K562 (cell line): ENCODE results near the gene NUBPL. TPM values are rescaled to one million over a fixed set of nuclear protein-coding genes. Genes with fewer than 3 reads are reported as not detected.
"Not testable (repeated sequence)": the region's sequence is repeated elsewhere in the genome, so short reads cannot be mapped to it uniquely, and the experiment has no call there.

Experiments
- ATAC-seq: fragments of 200-7000 bp; cut with Tn5 transposase; 3 replicates; pipeline ENCODE4 v1.9.1; 2020; ENCODE audit warnings: moderate library complexity
- BruUV-seq: library from RNA; stranded (reverse); fragments of 400-500 nt; replicated peaks from 2 replicates; lab custom pipeline; 2021; lab: Mats Ljungman, UMichigan
- CTCF ChIA-PET: fragments of 300-600 bp; formaldehyde crosslinking; extraction: SDS; loops from one replicate; lab custom pipeline; 2021; ENCODE audit warnings: low intra/inter-chr PET ratio; lab: Yijun Ruan, JAX
- POLR2A ChIA-PET: fragments of 300-600, 350-650 bp; sonication (Branson Sonifier 250); formaldehyde crosslinking; extraction: SDS; loops from one replicate; lab custom pipeline; 2021; ENCODE audit warnings: antibody characterized with exemption, inconsistent platforms; lab: Yijun Ruan, JAX
- DNase-seq, 4 experiments: peaks; one replicate each; pipeline versions ENCODE4 v3.0.0 to v3.0.0-alpha.2; 2011 to 2018; ENCODE audit warnings: low spot score in 3 of 4, mixed read lengths in 3 of 4; ENCODE audit errors: extremely low read depth in 1 of 4
- FAIRE-seq: peaks from 2 replicates; lab custom pipeline; 2011; peaks lifted over from hg19 to GRCh38; lab: Jason Lieb, UNC
- H2AFZ ChIP-seq: 2 replicates; pipeline ENCODE4 v1.6.0; 2011; ENCODE audit warnings: low read depth, low read length, control low read depth, inconsistent platforms
- H3K27ac ChIP-seq: fragments of 200-600 bp; 3 replicates; pipeline ENCODE4 v1.8.0; 2011; ENCODE audit warnings: low read depth, mild to moderate bottlenecking, control low read depth, inconsistent platforms, low read length, moderate library complexity, mixed read lengths; ENCODE audit errors: extremely low read depth
- H3K27me3 ChIP-seq, 2 experiments: fragments of 300-600 bp in 1 of 2; 2 replicates in 1 of 2; 3 replicates in 1 of 2; pipeline versions ENCODE4 v1.6.0 to v1.8.0; 2011; ENCODE audit warnings: inconsistent platforms in 2 of 2, low read length in 2 of 2, mild to moderate bottlenecking in 1 of 2, mixed read lengths in 1 of 2, moderate library complexity in 1 of 2; ENCODE audit not compliant: control insufficient read depth in 2 of 2, insufficient read depth in 2 of 2
- H3K36me3 ChIP-seq: fragments of 300-600 bp; 3 replicates; pipeline ENCODE4 v1.8.0; 2011; ENCODE audit warnings: mild to moderate bottlenecking, low read length, inconsistent platforms; ENCODE audit not compliant: control insufficient read depth, insufficient read depth
- H3K4me1 ChIP-seq, 2 experiments: fragments of 200-600 bp in 1 of 2; replicated peaks in 1 of 2; 2 replicates in 1 of 2; 3 replicates in 1 of 2; pipeline versions ENCODE4 v1.5.1 to v1.8.0; 2011; ENCODE audit warnings: inconsistent platforms in 2 of 2, low read length in 2 of 2, mild to moderate bottlenecking in 1 of 2, mixed read lengths in 1 of 2, moderate library complexity in 1 of 2; ENCODE audit not compliant: control insufficient read depth in 2 of 2, insufficient read depth in 2 of 2
- H3K4me2 ChIP-seq: 2 replicates; pipeline ENCODE4 v1.6.1; 2011; ENCODE audit warnings: low read length, control low read depth, inconsistent platforms, mixed read lengths; ENCODE audit not compliant: insufficient read depth
- H3K4me3 ChIP-seq: fragments of 200-600 bp; sonication (generic), shearing (Covaris generic); 2 replicates; pipeline ENCODE4 v1.5.1; 2016; ENCODE audit warnings: control low read depth, inconsistent platforms
- H3K79me2 ChIP-seq: fragments of 200-600 bp; 3 replicates; pipeline ENCODE4 v1.8.0; 2011; ENCODE audit warnings: low read length, inconsistent platforms; ENCODE audit not compliant: control insufficient read depth, insufficient read depth
- H3K9ac ChIP-seq, 2 experiments: 2 replicates each; pipeline versions ENCODE4 v1.6.0 to v1.6.1; 2011; ENCODE audit warnings: low read depth in 2 of 2, low read length in 2 of 2, control low read depth in 1 of 2, inconsistent platforms in 1 of 2, mild to moderate bottlenecking in 1 of 2, mixed read lengths in 1 of 2; ENCODE audit not compliant: insufficient read depth in 1 of 2
- H3K9me1 ChIP-seq: one replicate; pipeline ENCODE4 v1.6.0; 2011; ENCODE audit warnings: inconsistent platforms, mild to moderate bottlenecking, low read length, moderate library complexity; ENCODE audit not compliant: control insufficient read depth, insufficient read depth
- H3K9me3 ChIP-seq: replicated peaks from 2 replicates; pipeline ENCODE4 v1.5.1; 2011; ENCODE audit warnings: low read depth, low read length, inconsistent platforms; ENCODE audit not compliant: control insufficient read depth, insufficient read depth
- H4K20me1 ChIP-seq: replicated peaks from 2 replicates; pipeline ENCODE4 v1.6.1; 2011; ENCODE audit warnings: low read length, inconsistent platforms, mixed read lengths; ENCODE audit not compliant: control insufficient read depth, insufficient read depth
- C11orf30 ChIP-seq: fragments of 450-650 bp; IDR thresholded peaks from 2 replicates; pipeline ENCODE4 v1.6.1; 2016; ENCODE audit warnings: low read depth, mild to moderate bottlenecking
- ETV6 ChIP-seq, 3 experiments: fragments of 150-350 bp in 1 of 3; sonication (generic) in 1 of 3; formaldehyde crosslinking in 1 of 3; IDR thresholded peaks; 2 replicates each; pipeline versions ENCODE4 v1.6.1 to v1.8.0; 2014 to 2022; ENCODE audit warnings: borderline replicate concordance in 2 of 3, low read depth in 2 of 3, antibody characterized with exemption in 1 of 3, low read length in 1 of 3, mild to moderate bottlenecking in 1 of 3, missing genetic modification reagents in 1 of 3
- MAFF ChIP-seq: IDR thresholded peaks from 2 replicates; pipeline ENCODE4 v1.6.1; 2012; ENCODE audit warnings: low read length, improper control_type of control experiment
- NFE2 ChIP-seq: IDR thresholded peaks from 2 replicates; pipeline ENCODE4 v1.6.1; 2014; ENCODE audit warnings: antibody characterized with exemption, low read depth
- RFX1 ChIP-seq: fragments of 450-650 bp; IDR thresholded peaks from 2 replicates; pipeline ENCODE4 v1.6.1; 2016; ENCODE audit warnings: mild to moderate bottlenecking, moderate library complexity
- TRIM24 ChIP-seq, 2 experiments: fragments of 450-650 bp; IDR thresholded peaks; 2 replicates each; pipeline ENCODE4 v1.6.1; 2016
- ZKSCAN1 ChIP-seq: fragments of 150-350 bp; IDR thresholded peaks from 2 replicates; pipeline ENCODE4 v1.6.1; 2016; ENCODE audit warnings: low read depth, low read length
- ZKSCAN3 ChIP-seq: fragments of 250-450 bp; sonication (Bioruptor Pico); IDR thresholded peaks from 2 replicates; pipeline ENCODE4 v1.4.0; 2020
- WGBS: fragments of 100-300 bp; shearing (Covaris generic); methylation state at CpG from one replicate; pipeline ENCODE4 v1.1.6; 2016; ENCODE audit warnings: low coverage, mixed read lengths; ENCODE audit not compliant: insufficient coverage; ENCODE audit errors: missing lambda C conversion rate; 5-methylcytosine and 5-hydroxymethylcytosine counted together
- in situ Hi-C: fragments of 300-500 bp; cut with MboI; formaldehyde crosslinking; loops from 4 replicates; pipeline ENCODE4 v1.15.0; 2018; ENCODE audit warnings: inconsistent platforms, mixed read lengths
- intact Hi-C: fragments of 100-400 bp; cut with micrococcal nuclease; formaldehyde crosslinking; loops from 2 replicates; pipeline ENCODE4 v1.14.2; 2022
- polyA plus RNA-seq, 8 experiments: library from polyadenylated mRNA; depleted of rRNA in 4 of 8; stranded (reverse) in 5 of 8; unstranded in 3 of 8; fragments of >200 nt; fragmentation: Nextera tagmentation in 2 of 8; fragmentation: Illumina TruSeq in 1 of 8; extraction: Ambion mirVana in 2 of 8; extraction: Trizol in 1 of 8; gene quantifications; 2 replicates each; pipeline versions ENCODE4 v1.2.1 to v1.2.3, GENCODE V29; 2011 to 2014; ENCODE audit warnings: inconsistent platforms in 1 of 8, missing spikeins in 1 of 8
- total RNA-seq, 7 experiments: library from RNA; depleted of rRNA in 6 of 7; stranded (reverse); fragments of >200 nt in 6 of 7; fragmentation: Illumina TruSeq in 2 of 7; extraction: Trizol in 2 of 7; gene quantifications; 2 replicates each; pipeline versions ENCODE4 v1.2.1 to v1.2.3, GENCODE V29; 2011 to 2021; ENCODE audit warnings: low replicate concordance in 1 of 7

The NUBPL gene
- total and polyA plus RNA-seq, 9 of the 15 experiments (the other 6 are each of a cell fraction or from before 2014, with no cell fraction given): 3.2 to 8.7 (median 6.1) TPM

DNA sequence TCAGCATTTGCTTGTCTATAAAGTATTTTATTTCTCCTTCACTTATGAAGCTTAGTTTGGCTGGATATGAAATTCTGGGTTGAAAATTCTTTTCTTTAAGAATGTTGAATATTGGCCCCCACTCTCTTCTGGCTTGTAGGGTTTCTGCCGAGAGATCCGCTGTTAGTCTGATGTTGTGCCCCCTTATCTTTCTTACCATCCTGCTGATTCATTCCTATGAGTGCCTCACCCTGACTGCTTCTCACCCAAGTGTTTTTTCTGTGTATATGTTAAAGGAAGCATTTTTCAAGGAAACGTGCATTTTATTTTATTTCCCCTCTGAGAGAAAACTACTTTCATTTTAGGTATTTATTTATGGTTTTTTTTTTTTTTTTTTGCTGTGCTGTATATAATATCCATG is 236.7 kb downstream of the NUBPL start:
- DNase-seq: peak in 2 of 4 experiments; percentile 2 to 7

DNA sequence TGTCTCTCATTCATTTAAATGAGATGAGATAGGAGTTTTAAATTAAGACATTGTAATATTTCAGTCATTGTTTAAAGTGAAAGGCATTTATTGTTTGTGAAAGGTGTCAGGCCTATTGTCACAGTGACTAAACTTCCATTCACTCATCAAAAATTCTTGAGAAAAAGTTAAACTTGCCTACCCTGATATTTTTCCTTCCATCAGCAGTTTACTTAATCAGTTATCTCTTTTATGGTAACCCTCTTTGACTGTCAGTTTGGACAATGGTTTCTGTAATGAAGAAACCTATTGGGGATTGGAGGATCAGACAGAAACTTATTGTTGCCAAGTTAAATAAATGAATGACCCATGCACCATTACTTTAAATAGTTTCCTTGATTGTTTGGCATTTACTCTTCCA is 241.6 kb downstream of the NUBPL start:
- DNase-seq (no peak), ATAC-seq (no peak), FAIRE-seq (no peak)
- Histone ChIP-seq H3K9me3 (no peaks in the 10 kb centered on the region), H3K79me2 (no peaks in the 10 kb centered on the region), H3K9me1 (no peaks in the 10 kb centered on the region), H2AFZ (no peak overlapping the region), H4K20me1 (no peaks in the 10 kb centered on the region), H3K4me1 (no peaks in the 10 kb centered on the region), H3K27me3 (no peaks in the 10 kb centered on the region), H3K9ac (no peak overlapping the region), H3K36me3 (no peaks in the 10 kb centered on the region), H3K4me3 (no peak overlapping the region), H3K4me2 (no peak overlapping the region), H3K27ac (no peak overlapping the region)
- BruUV-seq: no TSS peak
- in situ Hi-C loops (no loop called here), intact Hi-C loops (no loop called here)
- ChIA-PET CTCF (no interaction called here), POLR2A (no interaction called here)
- TF ChIP-seq ZKSCAN1: no peak
- TF ChIP-seq RFX1: no peak
- no peak for TF ChIP-seq ETV6 (IDR thresholded peaks at IDR 0.05; ENCODE audit: borderline replicate concordance in 1 of 2, low read depth in 2 of 2, low read length in 1 of 2)
- TF ChIP-seq ETV6 (CRISPR knock-in tag; IDR thresholded peaks at IDR 0.05; ENCODE audit: borderline replicate concordance): no peak
- no peak for TF ChIP-seq ZKSCAN3 (CRISPR knock-in tag)

More for the DNA sequence above, 236.7 kb downstream of the NUBPL start:
- H3K36me3 ChIP-seq, H3K9ac ChIP-seq, intact Hi-C loops, H4K20me1 ChIP-seq, H3K9me3 ChIP-seq, H2AFZ ChIP-seq, H3K4me1 ChIP-seq, in situ Hi-C loops, H3K27me3 ChIP-seq, POLR2A ChIA-PET, H3K79me2 ChIP-seq, FAIRE-seq, H3K4me3 ChIP-seq, H3K9me1 ChIP-seq, BruUV-seq, ATAC-seq, CTCF ChIA-PET, H3K4me2 ChIP-seq, H3K27ac ChIP-seq: not testable (repeated sequence)
- 15% methylated on average over 3 of the region's 3 CpGs for WGBS
- TF ChIP-seq NFE2 (peak; percentile 68), C11orf30 (peak; percentile 16; the same call in 1 of the 2 replicates), TRIM24 (IDR thresholded peaks at IDR 0.05) (peak; percentile 76 to 89), MAFF (peak; percentile 6; the same call in 1 of the 2 replicates)
